NCI-H2196 treated with DMSO at 0.1 percent for 48 hours (cell line): ENCODE results near the gene MRC2.

ENCODE experiments used
- DNase-seq: peaks from one replicate; lab custom pipeline; 2025; ENCODE audit not compliant: unreplicated experiment; lab: John Stamatoyannopoulos, UW

Gene MRC2

GRCh38 chr17:62660629-62661118 lies 33.2 kb downstream of the MRC2 start:
- DNase-seq = no peak

- DNase-seq = no peak
Observed at GRCh38 chr17:62661337-62661736, 33.9 kb downstream of the MRC2 start.

DNA sequence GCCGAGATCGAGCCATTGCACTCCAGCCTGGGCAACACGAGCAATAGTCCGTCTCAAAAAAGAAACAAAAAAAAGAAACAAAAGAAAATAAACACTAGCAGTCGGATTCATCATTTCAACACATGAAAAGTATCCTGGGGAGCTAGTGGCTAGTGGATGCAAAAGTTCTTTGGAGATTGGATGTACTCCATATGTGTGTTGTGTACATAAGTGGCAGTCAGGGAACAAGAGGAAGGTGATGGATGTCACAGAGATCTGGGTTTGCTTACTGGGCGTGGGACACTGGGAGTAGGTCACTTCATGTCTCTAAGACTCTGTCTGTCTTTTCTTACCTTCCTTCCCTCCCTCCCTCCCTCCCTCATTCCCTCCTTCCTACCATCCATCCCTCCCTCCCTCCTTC lies 35.4 kb downstream of the MRC2 start:
- DNase-seq = no peak

- no peak for DNase-seq
Observed at GRCh38 chr17:62663304-62663703, 35.8 kb downstream of the MRC2 start.

DNA sequence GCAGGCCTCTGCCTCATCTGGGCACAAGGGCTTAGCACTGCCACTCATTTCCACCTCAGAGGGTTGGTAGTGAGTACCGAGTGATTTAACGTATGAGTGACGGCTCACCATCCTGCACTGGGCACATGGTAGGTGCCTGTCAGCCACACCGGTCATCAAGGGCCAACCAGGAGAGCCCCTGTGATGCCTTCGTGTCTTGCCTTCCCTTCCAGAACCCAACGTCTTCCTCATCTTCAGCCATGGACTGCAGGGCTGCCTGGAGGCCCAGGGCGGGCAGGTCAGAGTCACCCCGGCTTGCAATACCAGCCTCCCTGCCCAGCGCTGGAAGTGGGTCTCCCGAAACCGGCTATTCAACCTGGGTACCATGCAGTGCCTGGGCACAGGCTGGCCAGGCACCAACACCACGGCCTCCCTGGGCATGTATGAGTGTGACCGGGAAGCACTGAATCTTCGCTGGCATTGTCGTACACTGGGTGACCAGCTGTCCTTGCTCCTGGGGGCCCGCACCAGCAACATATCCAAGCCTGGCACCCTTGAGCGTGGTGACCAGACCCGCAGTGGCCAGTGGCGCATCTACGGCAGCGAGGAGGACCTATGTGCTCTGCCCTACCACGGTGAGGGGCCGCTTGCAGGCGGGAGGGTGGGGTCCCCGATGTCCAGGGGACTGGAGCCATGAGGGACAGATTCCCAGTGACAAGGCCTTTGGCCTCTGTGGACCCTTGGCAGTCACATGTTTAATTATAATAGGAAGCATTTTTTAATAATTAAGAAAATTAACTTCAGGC lies 37.1 kb downstream of the MRC2 start:
- DNase-seq = no peak

- no peak for DNase-seq
Observed at GRCh38 chr17:62665599-62665998, 38.1 kb downstream of the MRC2 start.

DNA sequence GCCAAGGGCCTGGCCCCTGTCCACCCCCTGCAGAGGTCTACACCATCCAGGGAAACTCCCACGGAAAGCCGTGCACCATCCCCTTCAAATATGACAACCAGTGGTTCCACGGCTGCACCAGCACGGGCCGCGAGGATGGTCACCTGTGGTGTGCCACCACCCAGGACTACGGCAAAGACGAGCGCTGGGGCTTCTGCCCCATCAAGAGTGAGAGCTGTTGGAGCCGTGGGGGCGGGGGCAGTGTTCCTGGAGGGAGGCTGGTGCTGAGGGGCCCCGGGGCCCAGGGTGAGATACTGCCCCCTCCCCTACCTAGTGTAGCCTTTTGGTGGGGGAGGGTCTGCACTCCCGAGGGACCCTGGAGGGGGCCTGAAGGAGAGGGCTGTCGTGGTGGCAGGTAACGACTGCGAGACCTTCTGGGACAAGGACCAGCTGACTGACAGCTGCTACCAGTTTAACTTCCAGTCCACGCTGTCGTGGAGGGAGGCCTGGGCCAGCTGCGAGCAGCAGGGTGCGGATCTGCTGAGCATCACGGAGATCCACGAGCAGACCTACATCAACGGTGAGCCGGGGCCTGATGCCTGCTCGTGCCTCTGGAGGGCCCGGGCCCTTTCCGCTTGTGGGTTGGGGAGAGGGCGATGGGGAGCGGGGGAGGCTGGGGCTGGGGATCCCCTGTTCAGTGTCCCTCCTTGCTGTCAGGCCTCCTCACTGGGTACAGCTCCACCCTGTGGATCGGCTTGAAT lies 38.8 kb downstream of the MRC2 start:
- no peak for DNase-seq

DNA sequence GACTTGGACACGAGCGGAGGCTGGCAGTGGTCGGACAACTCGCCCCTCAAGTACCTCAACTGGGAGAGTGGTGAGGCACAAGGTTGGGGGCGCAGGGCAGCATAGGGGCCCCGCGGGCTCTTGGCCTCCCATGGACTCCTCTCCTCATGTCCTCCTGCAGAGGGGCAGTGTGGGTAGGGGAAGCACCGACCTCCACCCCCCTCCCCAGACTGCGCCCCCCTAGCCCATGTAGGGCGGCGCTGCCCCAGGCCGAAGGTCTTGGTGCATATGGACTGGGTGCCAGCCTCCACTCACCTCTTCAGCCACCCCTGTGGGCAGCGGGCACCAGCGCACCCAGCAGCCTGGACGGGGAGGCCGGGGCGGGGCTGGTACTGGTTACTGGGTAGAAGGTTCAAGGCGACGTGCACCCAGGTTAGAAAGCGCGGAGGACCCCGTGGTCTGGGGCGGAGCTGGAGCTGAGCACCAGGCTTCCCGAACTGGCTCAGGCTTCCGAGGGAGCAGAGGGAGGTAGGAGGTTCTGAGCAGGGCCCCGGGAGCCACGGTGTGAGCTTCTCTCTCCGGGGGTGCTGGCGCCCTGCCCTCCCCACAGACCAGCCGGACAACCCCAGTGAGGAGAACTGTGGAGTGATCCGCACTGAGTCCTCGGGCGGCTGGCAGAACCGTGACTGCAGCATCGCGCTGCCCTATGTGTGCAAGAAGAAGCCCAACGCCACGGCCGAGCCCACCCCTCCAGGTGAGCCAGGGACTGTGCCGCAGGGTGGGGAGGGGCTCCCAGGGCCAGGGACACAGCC lies 39.5 kb downstream of the MRC2 start:
- DNase-seq = no peak

- DNase-seq = no peak
Observed at GRCh38 chr17:62668091-62668804, 40.8 kb downstream of the MRC2 start.

- DNase-seq = no peak
Observed at GRCh38 chr17:62670202-62670821, 42.8 kb downstream of the MRC2 start.

DNA sequence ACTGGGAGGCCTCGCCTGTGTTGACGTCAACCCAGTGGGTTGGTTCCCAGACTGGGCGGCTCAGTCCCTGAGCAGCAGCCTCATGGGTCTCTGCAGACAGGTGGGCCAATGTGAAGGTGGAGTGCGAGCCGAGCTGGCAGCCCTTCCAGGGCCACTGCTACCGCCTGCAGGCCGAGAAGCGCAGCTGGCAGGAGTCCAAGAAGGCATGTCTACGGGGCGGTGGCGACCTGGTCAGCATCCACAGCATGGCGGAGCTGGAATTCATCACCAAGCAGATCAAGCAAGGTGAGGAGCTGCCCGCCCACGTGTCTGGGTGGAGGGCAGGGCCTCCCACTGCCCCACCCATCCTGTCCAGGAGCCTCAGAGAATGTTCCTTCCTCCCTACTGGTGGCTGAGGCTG lies 44.1 kb downstream of the MRC2 start:
- DNase-seq = no peak

GRCh38 chr17:62672957-62673356 lies 45.5 kb downstream of the MRC2 start:
- no peak for DNase-seq

- DNase-seq = no peak
Observed at GRCh38 chr17:62673614-62674362, 46.3 kb downstream of the MRC2 start.

DNA sequence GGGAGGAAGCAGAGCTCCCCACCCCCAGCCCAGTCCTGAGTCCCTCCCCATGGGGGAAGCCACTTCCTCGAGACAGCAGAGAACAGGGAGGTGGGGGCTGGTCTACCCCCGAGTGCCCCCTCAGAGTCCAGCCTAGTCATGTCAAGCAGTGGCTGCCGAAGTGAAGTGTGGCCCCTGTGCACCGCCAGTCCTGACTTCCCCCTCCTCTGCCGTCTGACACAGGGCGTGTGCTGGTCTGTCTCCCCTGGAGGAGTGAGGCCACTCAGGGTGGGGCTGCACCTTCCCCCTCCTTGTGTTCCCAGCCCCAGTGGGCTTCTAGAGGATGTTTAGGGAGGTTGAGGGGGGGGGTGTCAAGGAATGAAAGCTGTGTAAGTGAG lies 46.9 kb downstream of the MRC2 start:
- DNase-seq = no peak

- no peak for DNase-seq
Observed at GRCh38 chr17:62674841-62675240, 47.4 kb downstream of the MRC2 start.

DNA sequence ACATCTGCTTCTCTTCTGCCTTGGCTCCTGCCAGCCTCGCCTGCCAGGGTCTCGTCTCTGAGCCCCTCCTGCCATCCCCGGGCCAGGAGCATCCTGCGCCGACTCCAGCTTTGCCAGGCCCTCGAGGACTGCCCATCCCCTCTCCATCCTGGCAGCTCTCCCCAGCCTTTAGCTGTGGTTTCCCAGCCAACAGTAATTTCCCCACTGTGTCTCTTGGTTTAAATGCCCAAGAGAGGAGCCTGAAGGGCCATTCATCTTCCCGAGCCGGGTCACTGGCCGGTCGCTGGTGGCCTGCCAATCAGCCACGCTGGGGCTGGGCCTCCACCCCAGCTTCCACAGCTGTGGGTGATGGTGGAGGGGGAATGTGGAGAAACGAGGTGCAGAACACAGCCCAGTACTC lies 47.8 kb downstream of the MRC2 start:
- DNase-seq = no peak

- DNase-seq = no peak
Observed at GRCh38 chr17:62675701-62676100, 48.2 kb downstream of the MRC2 start.

DNA sequence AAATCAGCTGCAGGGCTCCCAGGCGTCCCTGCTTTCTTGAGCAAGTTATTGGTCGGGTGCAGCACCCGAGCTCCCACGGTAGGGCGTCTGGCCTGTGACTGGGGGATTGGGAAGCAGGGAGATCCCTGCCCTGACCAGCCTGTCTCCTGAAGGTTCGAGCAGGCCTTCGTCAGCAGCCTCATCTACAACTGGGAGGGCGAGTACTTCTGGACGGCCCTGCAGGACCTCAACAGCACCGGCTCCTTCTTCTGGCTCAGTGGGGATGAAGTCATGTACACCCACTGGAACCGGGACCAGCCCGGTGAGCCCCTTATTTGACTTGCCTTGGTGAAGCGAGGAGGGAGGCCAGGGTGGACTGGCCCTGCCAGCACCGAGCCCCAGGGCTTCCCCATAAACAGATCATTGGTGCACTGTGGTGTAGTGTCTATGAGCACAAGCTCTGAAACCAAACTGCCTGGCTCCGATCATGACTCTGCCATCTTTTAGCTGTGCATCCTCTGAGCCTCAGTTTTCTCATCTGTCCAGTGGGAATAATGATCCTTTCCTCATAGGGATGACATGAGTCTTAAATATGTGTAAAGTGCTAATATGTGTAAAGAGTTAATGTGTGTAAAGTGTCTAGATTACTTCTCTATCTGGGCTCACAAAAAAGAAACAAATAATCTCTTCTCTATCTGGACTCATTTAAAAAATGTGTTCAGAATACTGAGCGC lies 48.9 kb downstream of the MRC2 start:
- DNase-seq = no peak

DNA sequence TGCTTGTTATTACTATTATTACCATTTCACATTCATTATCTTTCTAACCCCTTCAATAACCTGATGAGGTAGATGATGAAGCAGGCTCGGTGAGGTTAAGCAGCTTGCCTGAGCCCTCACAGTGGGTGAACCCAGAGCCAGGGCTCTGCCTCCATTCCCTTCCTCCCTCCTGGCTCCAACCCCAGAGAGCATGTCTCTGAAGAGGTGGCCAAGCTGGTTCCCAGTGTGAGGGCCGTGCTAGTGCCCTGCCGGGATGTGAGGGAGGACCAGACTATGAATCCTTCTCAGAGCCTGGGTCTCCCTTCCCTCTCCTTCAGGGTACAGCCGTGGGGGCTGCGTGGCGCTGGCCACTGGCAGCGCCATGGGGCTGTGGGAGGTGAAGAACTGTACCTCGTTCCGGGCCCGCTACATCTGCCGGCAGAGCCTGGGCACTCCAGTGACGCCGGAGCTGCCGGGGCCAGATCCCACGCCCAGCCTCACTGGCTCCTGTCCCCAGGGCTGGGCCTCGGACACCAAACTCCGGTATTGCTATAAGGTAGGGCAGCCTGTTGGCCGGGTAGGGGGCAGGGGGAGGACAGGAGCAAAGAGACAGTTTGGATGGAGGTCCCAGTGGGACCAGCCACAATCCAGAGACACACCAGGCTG lies 49.6 kb downstream of the MRC2 start:
- DNase-seq = no peak
